ENCODE results near the gene PRUNE2. TPM values are rescaled to one million over a fixed set of nuclear protein-coding genes. Genes with fewer than 3 reads are reported as not detected.

The PRUNE2 gene
- total and polyA plus RNA-seq, 2 of the 13 experiments (the other 11 are each of a cell fraction or from before 2014, with no cell fraction given), result 0.02 TPM; not detected in 1

GRCh38 chr9:76690973-76691370 is 214.9 kb downstream of the PRUNE2 start:
- H3K4me3 ChIP-seq (replicated peaks in 1 of 3; ENCODE audit: insufficient read depth in 1 of 3, low read depth in 2 of 3, low read length in 3 of 3), result no peak overlapping the region
- in situ Hi-C loops (cut with HindIII; ENCODE audit: extremely low pct_ligation_motif_present, low pct_unique_long_range_greater_than_20kb), result no loop called here
- H4K20me1 ChIP-seq (ENCODE audit: insufficient read depth, low read length), result no peaks in the 10 kb centered on the region
- FAIRE-seq (no peak), ATAC-seq (no peak), DNase-seq (ENCODE audit: low spot score) (no peak)
- intact Hi-C loops (cut with micrococcal nuclease; ENCODE audit: unreplicated experiment), result no loop called here
- H3K36me3 ChIP-seq (replicated peaks in 1 of 2; ENCODE audit: control insufficient read depth in 1 of 2, insufficient read depth in 2 of 2, low read length in 2 of 2), result no peaks in the 10 kb centered on the region
- peaks cover 31% of the 10 kb centered on the region for H3K4me1 ChIP-seq (ENCODE audit: insufficient read depth, low read length)
- CTCF ChIA-PET (ENCODE audit: low intra/inter-chr PET ratio, low total read pairs), result no interaction called here
- WGBS (ENCODE audit: low lambda C conversion rate), result 29% methylated on average over 5 of the region's 5 CpGs
- H3K27me3 ChIP-seq (ENCODE audit: control insufficient read depth in 1 of 2, insufficient read depth in 2 of 2, low read length in 2 of 2), result peaks cover 0 to 8% of the 10 kb centered on the region in 2 experiments; a peak in 1 of 5 replicates
- POLR2A ChIA-PET, result no interaction called here
- TF ChIP-seq POLR2A (IDR thresholded peaks at IDR 0.05; ENCODE audit: insufficient read depth in 1 of 2, low read depth in 2 of 2, low read length in 2 of 2) (no peak), NFRKB (IDR thresholded peaks at IDR 0.05) (no peak), ISL2 (CRISPR knock-in tag; IDR thresholded peaks at IDR 0.05) (no peak), IKZF1 (IDR thresholded peaks at IDR 0.05) (no peak), MLLT10 (CRISPR knock-in tag; IDR thresholded peaks at IDR 0.05) (no peak), EP300 (IDR thresholded peaks at IDR 0.05; ENCODE audit: low read depth in 2 of 2, low read length in 2 of 2) (no peak), EP300 (CRISPR knock-in tag; IDR thresholded peaks at IDR 0.05; ENCODE audit: borderline replicate concordance) (no peak), PLRG1 (conservative IDR thresholded peaks at IDR 0.05) (no peak), ATAD3A (CRISPR knock-in tag; IDR thresholded peaks at IDR 0.05) (no peak), ZBTB2 (CRISPR knock-in tag; IDR thresholded peaks at IDR 0.05; ENCODE audit: low read depth) (no peak), DR1 (CRISPR knock-in tag; IDR thresholded peaks at IDR 0.05) (no peak), ZNF737 (CRISPR knock-in tag; IDR thresholded peaks at IDR 0.05; ENCODE audit: borderline replicate concordance) (no peak), ZNF337 (CRISPR knock-in tag; IDR thresholded peaks at IDR 0.05; ENCODE audit: borderline replicate concordance, low read depth) (no peak), ZNF788 (CRISPR knock-in tag; IDR thresholded peaks at IDR 0.05; ENCODE audit: borderline replicate concordance) (no peak), ZNF431 (CRISPR knock-in tag; IDR thresholded peaks at IDR 0.05; ENCODE audit: borderline replicate concordance, low read depth) (no peak), RARG (CRISPR knock-in tag; IDR thresholded peaks at IDR 0.05; ENCODE audit: low read depth) (no peak)
- H3K27ac ChIP-seq (ENCODE audit: extremely low read length, insufficient read depth, low read length), result no peak overlapping the region
- H3K79me2 ChIP-seq (ENCODE audit: insufficient read depth, low read length), result no peaks in the 10 kb centered on the region
- no peak overlapping the region for H2AFZ ChIP-seq (ENCODE audit: low read length)
- no peak overlapping the region for H3K9ac ChIP-seq (ENCODE audit: insufficient read depth, low read depth, low read length)
- H3K4me2 ChIP-seq (ENCODE audit: low read depth, low read length), result no peak overlapping the region
- no TSS peak for BruUV-seq (replicated peaks)
- no peaks in the 10 kb centered on the region for H3K9me3 ChIP-seq (ENCODE audit: low read length)

Data from HepG2 (cell line).